H1 (cell line): ENCODE data around the gene S100A8. TPM values are rescaled to one million over a fixed set of nuclear protein-coding genes. Genes with fewer than 3 reads are reported as not detected.

Experiments
- ASH2L ChIP-seq: fragments of 200-600, 300-600 bp; sonication (generic); IDR thresholded peaks from one replicate; pipeline ENCODE4 v1.7.1; 2017; ENCODE audit warnings: low read length
- KDM4A ChIP-seq: IDR thresholded peaks from one replicate; pipeline ENCODE4 v1.7.1; 2012; ENCODE audit warnings: low read depth, mild to moderate bottlenecking, moderate library complexity, low read length, inconsistent platforms; ENCODE audit not compliant: severe bottlenecking
- NANOG ChIP-seq: IDR thresholded peaks from 2 replicates; pipeline ENCODE4 v1.6.1; 2011; ENCODE audit warnings: low read length, low read depth, mild to moderate bottlenecking, inconsistent platforms; ENCODE audit not compliant: insufficient read depth, poor library complexity, severe bottlenecking
- POLR2AphosphoS5 ChIP-seq: IDR thresholded peaks from 2 replicates; pipeline ENCODE4 v1.6.1; 2011; ENCODE audit warnings: low read depth, low read length
- POU5F1 ChIP-seq: IDR thresholded peaks from 2 replicates; pipeline ENCODE4 v1.6.1; 2011; ENCODE audit warnings: low read depth, mild to moderate bottlenecking, low read length, moderate library complexity
- RBBP5 ChIP-seq: IDR thresholded peaks from 2 replicates; pipeline ENCODE4 v1.7.1; 2012; ENCODE audit warnings: low read depth, mild to moderate bottlenecking, inconsistent platforms, low read length, moderate library complexity, borderline replicate concordance
- RFX5 ChIP-seq: IDR thresholded peaks from 2 replicates; pipeline ENCODE4 v1.6.1; 2011; ENCODE audit warnings: low read depth, low read length, improper control_type of control experiment, borderline replicate concordance
- TAF7 ChIP-seq: optimal IDR thresholded peaks from 2 replicates; pipeline ENCODE3; 2011; ENCODE audit warnings: low read depth, mild to moderate bottlenecking, inconsistent platforms, low read length, moderate library complexity, borderline replicate concordance
- ZNF274 ChIP-seq: IDR thresholded peaks from 2 replicates; pipeline ENCODE4 v1.7.0; 2012; ENCODE audit warnings: low read length, borderline replicate concordance; ENCODE audit errors: extremely low read depth
- polyA plus RNA-seq, 7 experiments: library from polyadenylated mRNA; depleted of rRNA in 3 of 7; stranded (reverse) in 5 of 7; unstranded in 2 of 7; fragments of >200 nt in 5 of 7; fragments of 200-250 nt in 2 of 7; gene quantifications; 1 replicate in 5 of 7; 2 replicates in 1 of 7; 4 replicates in 1 of 7; pipeline versions ENCODE4 v1.2.1 to v1.2.3, GENCODE V29; 2011 to 2013; ENCODE audit warnings: missing spikeins in 2 of 7, mixed read lengths in 2 of 7
- total RNA-seq: library from RNA; stranded (reverse); fragmentation: NEBNext Ultra II Directional; extraction: Animal tissue kit (Norgen Biotek cat#: 25700); gene quantifications from 2 replicates; pipeline ENCODE4 v1.2.1, GENCODE V29; 2021
- TF ChIP-seq, protein P1 (sequence below): fragments of 300-600 bp; sonication (generic); IDR thresholded peaks from 2 replicates; pipeline ENCODE4 v1.7.1; 2012; ENCODE audit warnings: low read length, moderate library complexity, mild to moderate bottlenecking, inconsistent platforms; ENCODE audit not compliant: insufficient replicate concordance

Gene S100A8
- total and polyA plus RNA-seq, 2 of the 8 experiments (the other 6 are each of a cell fraction or from before 2014, with no cell fraction given): not detected

DNA sequence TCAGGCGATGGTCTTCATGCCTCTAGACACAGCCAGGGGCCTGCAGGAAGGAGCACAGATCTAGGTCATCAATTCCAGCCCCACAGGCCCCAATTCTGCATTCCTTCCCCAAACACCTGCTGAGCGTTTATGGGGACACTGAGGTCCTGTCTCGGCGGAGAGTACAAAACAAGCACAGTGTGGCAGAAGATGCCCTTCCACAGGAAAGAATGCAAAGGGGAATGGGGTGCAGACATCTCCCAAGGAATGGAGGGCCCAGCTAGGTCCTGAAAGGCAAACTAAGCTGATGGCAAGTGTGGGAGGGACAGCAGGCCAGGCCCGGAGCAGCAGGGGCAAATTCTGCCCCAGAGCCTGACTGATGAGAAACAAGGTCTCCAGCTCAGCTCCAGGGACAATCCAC, 3.5 kb upstream of the S100A8 start (continued):
- TF ChIP-seq, protein P1, sequence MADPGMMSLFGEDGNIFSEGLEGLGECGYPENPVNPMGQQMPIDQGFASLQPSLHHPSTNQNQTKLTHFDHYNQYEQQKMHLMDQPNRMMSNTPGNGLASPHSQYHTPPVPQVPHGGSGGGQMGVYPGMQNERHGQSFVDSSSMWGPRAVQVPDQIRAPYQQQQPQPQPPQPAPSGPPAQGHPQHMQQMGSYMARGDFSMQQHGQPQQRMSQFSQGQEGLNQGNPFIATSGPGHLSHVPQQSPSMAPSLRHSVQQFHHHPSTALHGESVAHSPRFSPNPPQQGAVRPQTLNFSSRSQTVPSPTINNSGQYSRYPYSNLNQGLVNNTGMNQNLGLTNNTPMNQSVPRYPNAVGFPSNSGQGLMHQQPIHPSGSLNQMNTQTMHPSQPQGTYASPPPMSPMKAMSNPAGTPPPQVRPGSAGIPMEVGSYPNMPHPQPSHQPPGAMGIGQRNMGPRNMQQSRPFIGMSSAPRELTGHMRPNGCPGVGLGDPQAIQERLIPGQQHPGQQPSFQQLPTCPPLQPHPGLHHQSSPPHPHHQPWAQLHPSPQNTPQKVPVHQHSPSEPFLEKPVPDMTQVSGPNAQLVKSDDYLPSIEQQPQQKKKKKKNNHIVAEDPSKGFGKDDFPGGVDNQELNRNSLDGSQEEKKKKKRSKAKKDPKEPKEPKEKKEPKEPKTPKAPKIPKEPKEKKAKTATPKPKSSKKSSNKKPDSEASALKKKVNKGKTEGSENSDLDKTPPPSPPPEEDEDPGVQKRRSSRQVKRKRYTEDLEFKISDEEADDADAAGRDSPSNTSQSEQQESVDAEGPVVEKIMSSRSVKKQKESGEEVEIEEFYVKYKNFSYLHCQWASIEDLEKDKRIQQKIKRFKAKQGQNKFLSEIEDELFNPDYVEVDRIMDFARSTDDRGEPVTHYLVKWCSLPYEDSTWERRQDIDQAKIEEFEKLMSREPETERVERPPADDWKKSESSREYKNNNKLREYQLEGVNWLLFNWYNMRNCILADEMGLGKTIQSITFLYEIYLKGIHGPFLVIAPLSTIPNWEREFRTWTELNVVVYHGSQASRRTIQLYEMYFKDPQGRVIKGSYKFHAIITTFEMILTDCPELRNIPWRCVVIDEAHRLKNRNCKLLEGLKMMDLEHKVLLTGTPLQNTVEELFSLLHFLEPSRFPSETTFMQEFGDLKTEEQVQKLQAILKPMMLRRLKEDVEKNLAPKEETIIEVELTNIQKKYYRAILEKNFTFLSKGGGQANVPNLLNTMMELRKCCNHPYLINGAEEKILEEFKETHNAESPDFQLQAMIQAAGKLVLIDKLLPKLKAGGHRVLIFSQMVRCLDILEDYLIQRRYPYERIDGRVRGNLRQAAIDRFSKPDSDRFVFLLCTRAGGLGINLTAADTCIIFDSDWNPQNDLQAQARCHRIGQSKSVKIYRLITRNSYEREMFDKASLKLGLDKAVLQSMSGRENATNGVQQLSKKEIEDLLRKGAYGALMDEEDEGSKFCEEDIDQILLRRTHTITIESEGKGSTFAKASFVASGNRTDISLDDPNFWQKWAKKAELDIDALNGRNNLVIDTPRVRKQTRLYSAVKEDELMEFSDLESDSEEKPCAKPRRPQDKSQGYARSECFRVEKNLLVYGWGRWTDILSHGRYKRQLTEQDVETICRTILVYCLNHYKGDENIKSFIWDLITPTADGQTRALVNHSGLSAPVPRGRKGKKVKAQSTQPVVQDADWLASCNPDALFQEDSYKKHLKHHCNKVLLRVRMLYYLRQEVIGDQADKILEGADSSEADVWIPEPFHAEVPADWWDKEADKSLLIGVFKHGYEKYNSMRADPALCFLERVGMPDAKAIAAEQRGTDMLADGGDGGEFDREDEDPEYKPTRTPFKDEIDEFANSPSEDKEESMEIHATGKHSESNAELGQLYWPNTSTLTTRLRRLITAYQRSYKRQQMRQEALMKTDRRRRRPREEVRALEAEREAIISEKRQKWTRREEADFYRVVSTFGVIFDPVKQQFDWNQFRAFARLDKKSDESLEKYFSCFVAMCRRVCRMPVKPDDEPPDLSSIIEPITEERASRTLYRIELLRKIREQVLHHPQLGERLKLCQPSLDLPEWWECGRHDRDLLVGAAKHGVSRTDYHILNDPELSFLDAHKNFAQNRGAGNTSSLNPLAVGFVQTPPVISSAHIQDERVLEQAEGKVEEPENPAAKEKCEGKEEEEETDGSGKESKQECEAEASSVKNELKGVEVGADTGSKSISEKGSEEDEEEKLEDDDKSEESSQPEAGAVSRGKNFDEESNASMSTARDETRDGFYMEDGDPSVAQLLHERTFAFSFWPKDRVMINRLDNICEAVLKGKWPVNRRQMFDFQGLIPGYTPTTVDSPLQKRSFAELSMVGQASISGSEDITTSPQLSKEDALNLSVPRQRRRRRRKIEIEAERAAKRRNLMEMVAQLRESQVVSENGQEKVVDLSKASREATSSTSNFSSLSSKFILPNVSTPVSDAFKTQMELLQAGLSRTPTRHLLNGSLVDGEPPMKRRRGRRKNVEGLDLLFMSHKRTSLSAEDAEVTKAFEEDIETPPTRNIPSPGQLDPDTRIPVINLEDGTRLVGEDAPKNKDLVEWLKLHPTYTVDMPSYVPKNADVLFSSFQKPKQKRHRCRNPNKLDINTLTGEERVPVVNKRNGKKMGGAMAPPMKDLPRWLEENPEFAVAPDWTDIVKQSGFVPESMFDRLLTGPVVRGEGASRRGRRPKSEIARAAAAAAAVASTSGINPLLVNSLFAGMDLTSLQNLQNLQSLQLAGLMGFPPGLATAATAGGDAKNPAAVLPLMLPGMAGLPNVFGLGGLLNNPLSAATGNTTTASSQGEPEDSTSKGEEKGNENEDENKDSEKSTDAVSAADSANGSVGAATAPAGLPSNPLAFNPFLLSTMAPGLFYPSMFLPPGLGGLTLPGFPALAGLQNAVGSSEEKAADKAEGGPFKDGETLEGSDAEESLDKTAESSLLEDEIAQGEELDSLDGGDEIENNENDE: no peak
- TF ChIP-seq NANOG (no peak), POU5F1 (no peak), ZNF274 (no peak), ASH2L (no peak), POLR2AphosphoS5 (no peak), RFX5 (no peak), TAF7 (no peak), KDM4A (no peak), RBBP5 (no peak)
